D341Med (cell line): Measurements from ENCODE around the gene PCK2.

Experiments used
- DNase-seq: peaks from one replicate; pipeline ENCODE4 v3.0.0; 2012; ENCODE audit warnings: low spot score

Gene PCK2

GRCh38 chr14:24136684-24137528 lies 42.8 kb downstream of the PCK2 start:
- DNase-seq: no peak

GRCh38 chr14:24137529-24138395 lies 43.7 kb downstream of the PCK2 start:
- no peak for DNase-seq

GRCh38 chr14:24138396-24139271 lies 44.5 kb downstream of the PCK2 start:
- no peak for DNase-seq

- no peak for DNase-seq
Observed at GRCh38 chr14:24139272-24139934, 45.3 kb downstream of the PCK2 start.

GRCh38 chr14:24141097-24141880 lies 47.2 kb downstream of the PCK2 start, which contains the start of gene EMC9:
Gene EMC9 (minus strand): TSS chr14:24141591. CDS start chr14:24141304, 287 bp downstream.
- peak; percentile 93 for DNase-seq

GRCh38 chr14:24143511-24143910 lies 49.4 kb downstream of the PCK2 start:
- no peak for DNase-seq

GRCh38 chr14:24144451-24144850 lies 50.3 kb downstream of the PCK2 start:
- no peak for DNase-seq

GRCh38 chr14:24145219-24145618 lies 51.1 kb downstream of the PCK2 start:
- no peak for DNase-seq

- no peak for DNase-seq
Observed at GRCh38 chr14:24145690-24146452, 51.8 kb downstream of the PCK2 start.

GRCh38 chr14:24146453-24146977 lies 52.4 kb downstream of the PCK2 start, which contains the start of gene PSME2:
Gene PSME2 (minus strand): TSS chr14:24146610. CDS start chr14:24146581, 29 bp downstream.
- DNase-seq: peak; percentile 94

GRCh38 chr14:24146978-24147760 lies 53.1 kb downstream of the PCK2 start, which contains the start of gene RNF31:
Gene RNF31 (plus strand): TSS chr14:24147498. CDS start chr14:24147699, 201 bp downstream.
- peak; percentile 95 for DNase-seq

- DNase-seq: no peak
Observed at GRCh38 chr14:24147761-24148428, 53.8 kb downstream of the PCK2 start.

- DNase-seq: no peak
Observed at GRCh38 chr14:24149302-24149969, 55.3 kb downstream of the PCK2 start.

- no peak for DNase-seq
Observed at GRCh38 chr14:24150061-24150460, 56.0 kb downstream of the PCK2 start.

- DNase-seq: no peak
Observed at GRCh38 chr14:24150567-24150966, 56.5 kb downstream of the PCK2 start.

- no peak for DNase-seq
Observed at GRCh38 chr14:24150993-24151392, 56.9 kb downstream of the PCK2 start.

GRCh38 chr14:24151404-24152080 lies 57.4 kb downstream of the PCK2 start:
- DNase-seq: no peak
